HAP-1 (cell line): ENCODE data around the gene FRMD4A.

Experiments
- DNase-seq, 2 experiments: peaks; one replicate each; pipeline ENCODE4 v3.0.0-alpha.2; 2016 to 2020; ENCODE audit warnings: low spot score in 2 of 2
- H3K27me3 ChIP-seq: fragments of 250-450 bp; sonication (Bioruptor Pico); 2 replicates; pipeline ENCODE4 v1.5.1; 2020; ENCODE audit warnings: low read depth, mild to moderate bottlenecking, moderate library complexity
- H3K36me3 ChIP-seq: fragments of 250-450 bp; sonication (Bioruptor Pico); replicated peaks from 2 replicates; pipeline ENCODE4 v1.5.1; 2020; ENCODE audit warnings: mild to moderate bottlenecking
- H3K4me1 ChIP-seq: fragments of 250-450 bp; sonication (Bioruptor Pico); 2 replicates; pipeline ENCODE4 v1.5.1; 2020; ENCODE audit warnings: mild to moderate bottlenecking
- H3K4me3 ChIP-seq: fragments of 250-450 bp; sonication (Bioruptor Pico); 2 replicates; pipeline ENCODE4 v1.5.1; 2020; ENCODE audit warnings: mild to moderate bottlenecking, moderate library complexity
- H3K9me3 ChIP-seq: fragments of 250-450 bp; sonication (Bioruptor Pico); 2 replicates; pipeline ENCODE4 v1.5.1; 2020; ENCODE audit warnings: mild to moderate bottlenecking, moderate library complexity
- in situ Hi-C: fragments of 300-500 bp; cut with MboI; formaldehyde crosslinking; loops from 3 replicates; pipeline ENCODE4 v1.14.3; 2020; ENCODE audit warnings: low sequenced_read_pairs, inconsistent platforms, mixed read lengths

FRMD4A gene

GRCh38 chr10:14123139-14123538, 207.6 kb downstream of the FRMD4A start:
- H3K27me3 ChIP-seq = no peaks in the 10 kb centered on the region
- H3K4me1 ChIP-seq = no peaks in the 10 kb centered on the region

GRCh38 chr10:14120812-14121211, 209.9 kb downstream of the FRMD4A start:
- Histone ChIP-seq H3K9me3 (no peaks in the 10 kb centered on the region), H3K4me3 (no peak overlapping the region), H3K36me3 (no peaks in the 10 kb centered on the region), H3K27me3 (no peaks in the 10 kb centered on the region), H3K4me1 (no peaks in the 10 kb centered on the region)
- no peak for DNase-seq
- in situ Hi-C loops = no loop called here

More at GRCh38 chr10:14123139-14123538, 207.6 kb downstream of the FRMD4A start:
- DNase-seq = no peak
- in situ Hi-C loops = no loop called here
- no peaks in the 10 kb centered on the region for H3K36me3 ChIP-seq
- H3K9me3 ChIP-seq = no peaks in the 10 kb centered on the region
- no peak overlapping the region for H3K4me3 ChIP-seq

- Histone ChIP-seq H3K36me3 (no peaks in the 10 kb centered on the region), H3K9me3 (no peaks in the 10 kb centered on the region), H3K27me3 (no peaks in the 10 kb centered on the region), H3K4me1 (no peaks in the 10 kb centered on the region), H3K4me3 (no peak overlapping the region)
- DNase-seq = no peak
- in situ Hi-C loops = no loop called here
These were observed 211.8 kb downstream of the FRMD4A start for GRCh38 chr10:14118953-14119352.

- Histone ChIP-seq H3K9me3 (no peaks in the 10 kb centered on the region), H3K27me3 (no peaks in the 10 kb centered on the region), H3K4me3 (no peak overlapping the region), H3K4me1 (no peaks in the 10 kb centered on the region), H3K36me3 (no peaks in the 10 kb centered on the region)
- no peak for DNase-seq
- in situ Hi-C loops = no loop called here
These were observed 213.9 kb downstream of the FRMD4A start for GRCh38 chr10:14116837-14117236.

- in situ Hi-C loops = no loop called here
- no peak for DNase-seq
- no peaks in the 10 kb centered on the region for H3K9me3 ChIP-seq
- no peak overlapping the region for H3K4me3 ChIP-seq
- H3K27me3 ChIP-seq = no peaks in the 10 kb centered on the region
- no peaks in the 10 kb centered on the region for H3K4me1 ChIP-seq
- H3K36me3 ChIP-seq = no peaks in the 10 kb centered on the region
These were observed 214.7 kb downstream of the FRMD4A start for GRCh38 chr10:14116021-14116420.

- Histone ChIP-seq H3K9me3 (no peaks in the 10 kb centered on the region), H3K27me3 (no peaks in the 10 kb centered on the region), H3K4me1 (no peaks in the 10 kb centered on the region), H3K36me3 (no peaks in the 10 kb centered on the region), H3K4me3 (no peak overlapping the region)
- no peak for DNase-seq
- in situ Hi-C loops = no loop called here
These were observed 215.9 kb downstream of the FRMD4A start for GRCh38 chr10:14114791-14115190.

GRCh38 chr10:14112056-14112455, 218.7 kb downstream of the FRMD4A start:
- no peaks in the 10 kb centered on the region for H3K36me3 ChIP-seq
- DNase-seq = no peak
- no peaks in the 10 kb centered on the region for H3K4me1 ChIP-seq
- in situ Hi-C loops = no loop called here
- no peaks in the 10 kb centered on the region for H3K9me3 ChIP-seq
- H3K4me3 ChIP-seq = no peak overlapping the region
- peaks cover 10% of the 10 kb centered on the region; the same call in 1 of the 2 replicates for H3K27me3 ChIP-seq

- peaks cover 10% of the 10 kb centered on the region; the same call in 1 of the 2 replicates for H3K27me3 ChIP-seq
- H3K36me3 ChIP-seq = no peaks in the 10 kb centered on the region
- no peak overlapping the region for H3K4me3 ChIP-seq
- H3K4me1 ChIP-seq = no peaks in the 10 kb centered on the region
- H3K9me3 ChIP-seq = 0 out of 2 replicates have a peak, but pooled peaks cover 2% of the 10 kb centered on the region
- in situ Hi-C loops = no loop called here
- DNase-seq = no peak
These were observed 219.5 kb downstream of the FRMD4A start for GRCh38 chr10:14111208-14111607.

GRCh38 chr10:14106828-14107227, 223.9 kb downstream of the FRMD4A start:
- H3K4me3 ChIP-seq = no peak overlapping the region
- H3K27me3 ChIP-seq = peaks cover 10% of the 10 kb centered on the region; the same call in 1 of the 2 replicates
- H3K9me3 ChIP-seq = 0 out of 2 replicates have a peak, but pooled peaks cover 2% of the 10 kb centered on the region
- no peak for DNase-seq
- no peaks in the 10 kb centered on the region for H3K4me1 ChIP-seq
- in situ Hi-C loops = no loop called here
- H3K36me3 ChIP-seq = no peaks in the 10 kb centered on the region

GRCh38 chr10:14102056-14102455, 228.7 kb downstream of the FRMD4A start:
- no peaks in the 10 kb centered on the region for H3K36me3 ChIP-seq
- DNase-seq = no peak
- H3K27me3 ChIP-seq = no peaks in the 10 kb centered on the region
- H3K4me1 ChIP-seq = no peaks in the 10 kb centered on the region
- no peak overlapping the region for H3K4me3 ChIP-seq
- in situ Hi-C loops = no loop called here
- 0 out of 2 replicates have a peak, but pooled peaks cover 2% of the 10 kb centered on the region for H3K9me3 ChIP-seq

- in situ Hi-C loops = no loop called here
- H3K27me3 ChIP-seq = no peaks in the 10 kb centered on the region
- H3K4me1 ChIP-seq = no peaks in the 10 kb centered on the region
- H3K36me3 ChIP-seq = no peaks in the 10 kb centered on the region
- no peak overlapping the region for H3K4me3 ChIP-seq
- DNase-seq = no peak
- H3K9me3 ChIP-seq = no peaks in the 10 kb centered on the region
These were observed 230.8 kb downstream of the FRMD4A start for GRCh38 chr10:14099885-14100284.

- DNase-seq = peak in 1 of 2 experiments; percentile 36
- Histone ChIP-seq H3K36me3 (no peaks in the 10 kb centered on the region), H3K27me3 (no peaks in the 10 kb centered on the region), H3K4me3 (no peak overlapping the region), H3K4me1 (no peaks in the 10 kb centered on the region), H3K9me3 (no peaks in the 10 kb centered on the region)
- in situ Hi-C loops = no loop called here
These were observed 236.8 kb downstream of the FRMD4A start for GRCh38 chr10:14093730-14094484.

- H3K4me1 ChIP-seq = no peaks in the 10 kb centered on the region
- H3K36me3 ChIP-seq = no peaks in the 10 kb centered on the region
- in situ Hi-C loops = no loop called here
- no peak overlapping the region for H3K4me3 ChIP-seq
- no peaks in the 10 kb centered on the region for H3K27me3 ChIP-seq
- no peaks in the 10 kb centered on the region for H3K9me3 ChIP-seq
- no peak for DNase-seq
These were observed 237.9 kb downstream of the FRMD4A start for GRCh38 chr10:14092799-14093198.

- no peak for DNase-seq
- Histone ChIP-seq H3K9me3 (no peaks in the 10 kb centered on the region), H3K4me3 (no peak overlapping the region), H3K36me3 (no peaks in the 10 kb centered on the region), H3K27me3 (no peaks in the 10 kb centered on the region), H3K4me1 (no peaks in the 10 kb centered on the region)
- in situ Hi-C loops = no loop called here
These were observed 241.0 kb downstream of the FRMD4A start for GRCh38 chr10:14089556-14090292.
